Thyroid gland (tissue), 4 donors: ENCODE measurements around the gene DNAJC22. TPM values are rescaled to one million over a fixed set of nuclear protein-coding genes. Genes with fewer than 3 reads are reported as not detected.

Experiments used
- DNase-seq, 2 donors: peaks; one replicate each; pipeline ENCODE4 v3.0.0-alpha.2; 2019
- H3K27ac ChIP-seq, 3 donors: fragments of 200-600 bp; sonication (generic); 1 replicate in 2 of 3; 2 replicates in 1 of 3; pipeline ENCODE4 v1.5.1; 2016 to 2019; ENCODE audit warnings: mild to moderate bottlenecking in 1 of 3, moderate library complexity in 1 of 3
- H3K27me3 ChIP-seq: fragments of 200-600 bp; sonication (generic); one replicate; pipeline ENCODE4 v1.5.1; 2019
- H3K36me3 ChIP-seq, 2 donors: fragments of 200-600 bp; sonication (generic); one replicate each; pipeline ENCODE4 v1.5.1; 2016 to 2019
- H3K4me1 ChIP-seq, 2 donors: fragments of 200-600 bp; sonication (generic); one replicate each; pipeline ENCODE4 v1.5.1; 2017 to 2019
- H3K4me3 ChIP-seq, 3 donors: fragments of 200-600 bp; sonication (generic); replicated peaks in 1 of 3; 1 replicate in 2 of 3; 2 replicates in 1 of 3; pipeline ENCODE4 v1.5.1; 2016; ENCODE audit warnings: mild to moderate bottlenecking in 1 of 3
- H3K9me3 ChIP-seq: fragments of 200-600 bp; sonication (generic); one replicate; pipeline ENCODE4 v1.5.1; 2017
- CTCF ChIP-seq, 6 experiments: fragments of 200-600 bp in 3 of 6; fragments of 450-650 bp in 3 of 6; sonication (generic) in 3 of 6; IDR thresholded peaks; one replicate each; pipeline ENCODE4 v1.5.1; 2016 to 2019; ENCODE audit warnings: antibody characterized with exemption in 6 of 6, mild to moderate bottlenecking in 2 of 6, inconsistent platforms in 1 of 6, moderate library complexity in 1 of 6
- POLR2A ChIP-seq, 2 donors: fragments of 450-650 bp; IDR thresholded peaks; one replicate each; pipeline ENCODE4 v1.6.1; 2017; ENCODE audit warnings: antibody characterized with exemption in 2 of 2, mild to moderate bottlenecking in 2 of 2, moderate library complexity in 1 of 2
- WGBS, 2 donors: methylation state at CpG; one replicate each; pipeline ENCODE4 v1.1.5; 2017; 5-methylcytosine and 5-hydroxymethylcytosine counted together
- intact Hi-C: fragments of 100-400 bp; cut with DNase I; formaldehyde crosslinking; loops from one replicate; pipeline ENCODE4 v1.15.1; 2023
- total RNA-seq, 4 donors: library from RNA; depleted of rRNA; stranded (reverse); fragments of >200 nt; gene quantifications; one replicate each; pipeline ENCODE4 v1.2.3, GENCODE V29; 2016

The DNAJC22 gene
- total RNA-seq, 4 donors from 2014 or later = 10.3 to 19.5 (median 17.5) TPM

GRCh38 chr12:49345051-49345824 lies 1.4 kb upstream of the DNAJC22 start:
- intact Hi-C loops = no loop called here
- Histone ChIP-seq H3K4me3 (peak overlapping the region in 1 of 3 donors; percentile 26), H3K27ac (peak overlapping the region in 2 of 3 donors; percentile 61 to 86), H3K4me1 (peaks cover 47 to 75% of the 10 kb centered on the region in 2 donors), H3K9me3 (no peaks in the 10 kb centered on the region), H3K36me3 (no peaks in the 10 kb centered on the region), H3K27me3 (no peaks in the 10 kb centered on the region)
- TF ChIP-seq POLR2A (IDR thresholded peaks at IDR 0.05) (peak in 1 of 2 donors; percentile 21), CTCF (IDR thresholded peaks at IDR 0.05) (no peak)
- WGBS, 2 donors = 1 to 6% methylated on average over 23 to 27 of the region's 70 CpGs
- DNase-seq = peak; percentile 93 to 94

GRCh38 chr12:49345825-49346658 lies 646 bp upstream of the DNAJC22 start:
- peak; percentile 25 to 28 for DNase-seq
- H3K4me1 ChIP-seq = peaks cover 47 to 75% of the 10 kb centered on the region in 2 donors
- TF ChIP-seq POLR2A (IDR thresholded peaks at IDR 0.05) (no peak), CTCF (IDR thresholded peaks at IDR 0.05) (no peak)
- no peaks in the 10 kb centered on the region for H3K36me3 ChIP-seq
- peak overlapping the region; percentile 3 to 26 (median 21) for H3K4me3 ChIP-seq
- H3K9me3 ChIP-seq = no peaks in the 10 kb centered on the region
- peak overlapping the region in 2 of 3 donors; percentile 61 to 86 for H3K27ac ChIP-seq
- H3K27me3 ChIP-seq = no peaks in the 10 kb centered on the region
- WGBS, 2 donors = 5 to 8% methylated on average over 50 to 61 of the region's 61 CpGs
- intact Hi-C loops = no loop called here

- DNase-seq = peak; percentile 95 to 96
- Histone ChIP-seq H3K4me3 (peak overlapping the region in 1 of 3 donors; percentile 26), H3K9me3 (no peaks in the 10 kb centered on the region), H3K4me1 (peaks cover 42 to 70% of the 10 kb centered on the region in 2 donors), H3K27me3 (no peaks in the 10 kb centered on the region), H3K27ac (peak overlapping the region in 2 of 3 donors; percentile 5 to 86), H3K36me3 (peaks cover 0 to 2% of the 10 kb centered on the region in 2 donors)
- intact Hi-C loops = no loop called here
- TF ChIP-seq CTCF (IDR thresholded peaks at IDR 0.05) (peak; percentile 84 to 98 (median 94)), POLR2A (IDR thresholded peaks at IDR 0.05) (peak; percentile 18 to 59)
- 12% methylated on average over 17 to 18 of the region's 37 CpGs for WGBS, 2 donors
Measured at GRCh38 chr12:49347311-49348193, 864 bp downstream of the DNAJC22 start.

GRCh38 chr12:49348781-49349180 lies 2.1 kb downstream of the DNAJC22 start:
- peaks cover 32 to 59% of the 10 kb centered on the region in 2 donors for H3K4me1 ChIP-seq
- H3K27ac ChIP-seq = no peak overlapping the region
- DNase-seq = no peak
- TF ChIP-seq POLR2A (IDR thresholded peaks at IDR 0.05) (no peak), CTCF (IDR thresholded peaks at IDR 0.05) (no peak)
- no peaks in the 10 kb centered on the region for H3K9me3 ChIP-seq
- H3K36me3 ChIP-seq = peaks cover 0 to 2% of the 10 kb centered on the region in 2 donors
- H3K4me3 ChIP-seq = no peak overlapping the region
- intact Hi-C loops = no loop called here
- 98 to 100% methylated on average over 4 of the region's 5 CpGs for WGBS, 2 donors
- H3K27me3 ChIP-seq = no peaks in the 10 kb centered on the region
